Breast epithelium (tissue), 3 donors: ENCODE results near the gene GNE.

Experiments used
- CTCF ChIP-seq, 3 donors: fragments of 450-650 bp; IDR thresholded peaks; one replicate each; pipeline ENCODE4 v1.5.1; 2016 to 2017; ENCODE audit warnings: antibody characterized with exemption in 3 of 3, mild to moderate bottlenecking in 3 of 3, moderate library complexity in 3 of 3
- POLR2AphosphoS5 ChIP-seq, 3 donors: sonication (generic); formaldehyde crosslinking; IDR thresholded peaks; one replicate each; pipeline ENCODE4 v1.6.1; 2017; ENCODE audit warnings: antibody characterized with exemption in 3 of 3

DNA sequence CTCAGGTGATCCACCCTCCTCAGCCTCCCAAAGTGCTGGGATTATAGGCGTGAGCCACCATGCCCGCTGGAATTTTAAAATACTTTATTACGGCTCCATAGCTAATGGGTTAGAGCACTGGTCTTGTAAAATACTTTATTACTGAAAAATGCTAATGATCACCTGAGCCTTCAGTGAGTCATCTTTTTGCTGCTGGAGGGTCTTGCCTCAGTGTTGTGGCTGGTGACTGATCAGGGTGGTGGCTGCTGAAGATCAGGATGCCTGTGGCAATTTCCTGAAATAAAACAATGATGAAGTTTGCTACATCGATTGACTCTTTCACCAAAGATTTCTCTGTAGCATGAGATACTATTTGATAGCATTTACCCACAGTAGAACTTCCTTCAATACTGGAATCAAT, 26.0 kb upstream of the GNE start:
- TF ChIP-seq POLR2AphosphoS5 (IDR thresholded peaks at IDR 0.05) (no peak), CTCF (IDR thresholded peaks at IDR 0.05) (no peak)
